Stimulated activated CD4-positive, alpha-beta T cell treated with anti-CD3 and anti-CD28 coated beads, Interleukin-15, amount 100 ng/mL, for 1 hour (primary cell): ENCODE data around the gene POU2F2.

ENCODE experiments used
- DNase-seq, 2 donors: peaks; one replicate each; pipeline ENCODE4 v3.0.0-alpha.2; 2020; ENCODE audit warnings: low read depth in 1 of 2, low spot score in 1 of 2

Gene POU2F2

GRCh38 chr19:42125536-42125935, 6.7 kb downstream of the POU2F2 start:
- DNase-seq = no peak

- no peak for DNase-seq
These were observed 7.8 kb downstream of the POU2F2 start for GRCh38 chr19:42124386-42124901.

GRCh38 chr19:42123765-42124164, 8.5 kb downstream of the POU2F2 start:
- no peak for DNase-seq

DNA sequence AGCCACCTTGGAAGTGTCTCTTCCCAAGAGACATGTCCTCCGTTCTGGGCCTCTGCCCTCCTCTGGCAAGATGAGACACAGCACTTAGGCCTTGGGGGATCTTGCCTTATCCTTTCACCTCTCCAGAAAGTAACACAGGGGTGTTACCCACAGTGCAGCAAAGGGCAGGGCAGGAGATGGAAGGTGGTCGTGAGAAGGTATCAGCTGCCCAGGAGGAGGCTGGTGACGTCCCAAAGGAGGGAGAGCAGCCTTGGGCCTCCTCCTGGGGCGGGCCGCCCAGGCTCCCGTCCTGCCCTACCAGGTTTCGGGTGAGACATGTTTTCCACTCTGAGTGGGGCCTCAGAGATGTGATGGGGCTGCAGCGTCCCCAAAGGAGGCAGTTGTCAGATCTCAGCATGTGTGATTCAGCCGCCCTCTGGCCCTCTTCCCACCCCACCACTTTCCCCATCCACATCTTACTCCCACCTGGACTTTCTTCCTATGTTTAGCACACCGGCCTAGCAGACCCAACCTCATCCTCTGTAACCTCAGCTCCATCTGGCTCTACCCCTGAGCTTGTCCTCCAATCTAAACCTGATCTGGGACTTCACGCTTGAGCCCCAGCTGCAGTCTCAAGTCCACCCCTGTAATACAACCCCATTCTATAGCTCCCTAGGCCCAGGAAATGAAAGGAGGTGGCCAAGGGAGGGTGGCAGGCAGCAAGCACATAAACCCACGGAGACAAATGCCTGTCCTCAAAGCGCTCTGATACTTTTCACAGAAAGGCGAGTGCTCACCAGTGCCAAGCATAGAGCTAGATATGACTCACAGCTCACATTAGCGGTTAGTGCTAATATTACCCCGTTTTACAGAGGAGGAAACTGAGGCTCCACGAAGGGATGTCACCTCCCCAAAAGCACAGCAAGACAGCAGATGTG, 9.3 kb downstream of the POU2F2 start:
- DNase-seq = peak; percentile 15 to 50

GRCh38 chr19:42121656-42122069, 10.6 kb downstream of the POU2F2 start:
- peak; percentile 58 to 76 for DNase-seq

DNA sequence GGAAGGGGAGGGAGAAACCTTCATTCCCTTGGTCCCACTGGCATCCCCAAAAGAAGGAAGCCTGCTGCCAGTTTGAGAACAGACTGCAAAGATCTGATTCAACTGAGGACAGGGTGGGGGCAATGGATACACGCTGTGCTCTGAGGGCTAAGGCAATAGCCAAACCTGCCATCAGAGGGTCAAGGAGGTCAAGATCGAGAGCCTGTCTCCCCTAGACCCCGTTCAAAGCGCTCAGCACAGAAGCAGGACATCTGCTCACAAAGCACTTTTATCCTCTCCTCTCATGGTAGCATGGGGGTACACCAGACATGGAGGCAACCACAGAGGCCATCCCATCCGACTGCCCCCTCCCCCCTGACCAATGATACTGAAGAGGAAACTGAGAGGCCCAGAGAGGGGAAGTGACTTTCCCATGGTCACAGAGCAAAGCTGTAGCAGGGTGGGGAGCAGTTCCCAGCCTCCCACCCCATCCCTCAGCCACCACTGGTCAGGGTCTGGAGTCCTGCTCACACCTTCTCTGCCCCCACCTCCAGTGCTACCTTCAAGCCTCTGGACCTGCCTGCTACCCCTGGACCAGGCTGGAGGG, 11.1 kb downstream of the POU2F2 start:
- DNase-seq = no peak

DNA sequence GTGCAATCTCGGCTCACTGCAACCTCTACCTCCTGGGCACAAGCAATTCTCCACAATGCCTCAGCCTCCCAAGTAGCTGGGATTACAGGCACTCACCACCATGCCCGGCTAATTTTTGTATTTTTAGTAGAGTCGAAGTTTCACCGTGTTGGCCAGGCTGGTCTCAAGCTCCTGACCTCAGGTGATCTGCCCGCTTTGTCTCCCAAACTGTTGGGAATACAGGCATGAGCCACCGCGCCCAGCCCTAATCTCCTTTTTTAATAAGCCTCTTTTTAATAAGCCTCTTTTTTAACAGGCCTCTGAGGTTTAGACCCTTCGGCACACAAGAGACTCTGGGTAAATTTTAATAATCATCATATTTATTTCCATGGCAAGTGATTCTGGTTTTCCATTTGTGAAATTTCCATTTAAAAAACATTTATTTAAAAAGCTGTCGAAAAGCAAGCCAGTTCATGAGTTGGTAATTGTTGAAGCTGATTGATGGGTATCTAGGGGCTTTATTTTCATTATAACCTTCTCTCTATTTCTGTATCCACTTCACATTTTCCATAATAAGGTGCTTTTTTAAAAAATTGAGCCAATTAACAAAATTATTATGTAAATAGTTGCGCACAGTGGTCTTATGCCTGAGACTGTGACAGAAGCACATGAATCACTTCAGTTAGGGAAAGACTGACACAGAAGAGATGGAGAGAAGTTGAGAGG, 11.8 kb downstream of the POU2F2 start:
- DNase-seq = no peak

DNA sequence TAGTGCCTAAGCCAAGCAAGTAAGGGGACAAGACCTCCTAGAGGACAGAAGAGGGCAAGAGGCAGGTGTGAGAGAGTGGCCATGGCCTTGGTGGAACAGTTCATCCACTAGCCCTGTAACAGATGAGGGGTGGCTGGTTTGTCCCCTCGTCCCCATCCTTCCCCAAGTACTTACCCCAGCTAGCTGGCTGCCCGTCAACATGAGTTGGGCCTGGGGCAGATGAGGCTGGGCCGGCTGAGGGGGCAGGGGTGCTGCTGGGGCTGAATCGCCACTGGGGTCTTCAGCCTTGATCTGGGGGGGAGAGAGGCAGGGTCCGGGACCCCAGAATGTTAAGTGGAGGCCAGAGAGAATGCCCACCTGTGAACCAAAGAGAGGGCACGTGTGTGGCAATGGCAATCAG, 15.2 kb downstream of the POU2F2 start:
- DNase-seq = no peak

DNA sequence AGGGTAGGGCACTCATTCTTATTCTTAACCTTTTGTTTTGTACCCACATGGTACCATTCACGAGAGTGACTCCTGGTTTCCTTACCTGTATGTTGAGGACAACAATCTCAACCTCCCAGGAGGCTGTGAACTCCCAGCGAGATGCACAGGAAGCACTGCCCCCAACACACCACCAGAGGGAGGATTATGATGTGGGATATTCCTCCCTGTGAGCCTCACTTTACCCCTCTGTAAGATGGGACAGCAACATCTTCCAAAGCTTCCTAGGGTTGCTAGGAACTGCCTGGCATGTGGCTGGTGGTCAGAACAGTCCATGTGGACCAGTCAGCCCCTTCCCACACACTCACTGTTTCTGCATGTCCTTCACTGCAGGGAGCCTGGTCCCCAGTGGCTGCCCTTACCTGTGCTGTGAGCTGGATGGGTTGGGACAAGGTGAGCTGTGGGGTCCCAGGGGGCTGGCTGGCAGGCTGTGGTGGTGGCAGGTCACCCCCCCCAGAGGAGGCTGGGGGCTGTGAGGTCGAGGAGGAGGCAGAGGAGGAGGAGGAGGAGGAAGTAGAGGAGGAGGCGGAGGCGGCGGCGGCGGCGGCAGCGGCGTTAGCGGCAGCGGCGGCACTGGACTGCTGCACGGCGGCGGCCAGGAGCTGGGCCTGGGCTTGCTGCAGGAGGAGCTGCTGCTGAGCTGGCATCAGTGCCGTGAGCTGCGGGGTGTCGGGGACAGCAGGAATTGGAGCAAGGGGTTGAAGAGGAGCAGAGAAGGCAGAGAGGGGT, 15.8 kb downstream of the POU2F2 start:
- DNase-seq = no peak

GRCh38 chr19:42115705-42116104, 16.5 kb downstream of the POU2F2 start:
- DNase-seq = no peak

GRCh38 chr19:42115219-42115618, 17.0 kb downstream of the POU2F2 start:
- no peak for DNase-seq

DNA sequence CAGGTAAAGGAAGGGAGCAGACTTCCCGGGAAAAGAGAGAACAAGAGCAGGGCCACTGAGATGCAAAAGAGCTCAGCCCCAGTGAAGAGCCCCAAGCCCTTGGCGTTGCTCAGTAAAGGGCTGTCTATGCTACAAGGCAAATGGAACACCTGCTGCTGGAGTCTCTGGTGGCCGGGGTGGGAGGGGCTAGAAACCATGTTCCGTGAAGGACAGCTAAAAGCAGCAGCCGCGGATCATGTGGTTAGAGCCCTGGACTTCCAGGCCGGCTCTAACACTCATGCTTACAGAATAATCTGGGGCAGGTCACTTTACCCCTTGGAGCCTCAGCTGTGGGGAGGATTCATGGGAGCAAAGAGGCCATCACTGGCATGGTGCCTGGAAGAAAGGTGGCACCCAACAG, 17.8 kb downstream of the POU2F2 start:
- DNase-seq = no peak

GRCh38 chr19:42113641-42114348, 18.5 kb downstream of the POU2F2 start:
- no peak for DNase-seq

DNA sequence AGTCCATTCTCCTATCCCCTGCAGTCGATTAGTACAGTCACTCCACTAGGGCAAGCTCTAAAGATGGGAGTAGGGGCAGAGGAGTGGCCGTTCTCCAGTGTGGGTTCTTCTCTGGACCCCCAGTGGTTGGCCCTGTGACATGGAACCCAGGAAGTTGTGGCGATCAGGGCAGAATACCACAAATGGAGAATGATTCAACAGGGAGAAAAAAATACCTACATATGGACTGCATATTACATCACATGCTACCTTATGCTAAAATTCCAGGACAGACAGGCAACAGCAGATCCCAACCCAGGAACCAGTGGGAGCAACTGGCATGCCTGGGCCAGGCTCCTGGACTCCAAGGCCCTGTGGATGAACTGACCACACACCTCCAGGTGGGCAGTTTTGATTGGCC, 20.4 kb downstream of the POU2F2 start:
- no peak for DNase-seq

DNA sequence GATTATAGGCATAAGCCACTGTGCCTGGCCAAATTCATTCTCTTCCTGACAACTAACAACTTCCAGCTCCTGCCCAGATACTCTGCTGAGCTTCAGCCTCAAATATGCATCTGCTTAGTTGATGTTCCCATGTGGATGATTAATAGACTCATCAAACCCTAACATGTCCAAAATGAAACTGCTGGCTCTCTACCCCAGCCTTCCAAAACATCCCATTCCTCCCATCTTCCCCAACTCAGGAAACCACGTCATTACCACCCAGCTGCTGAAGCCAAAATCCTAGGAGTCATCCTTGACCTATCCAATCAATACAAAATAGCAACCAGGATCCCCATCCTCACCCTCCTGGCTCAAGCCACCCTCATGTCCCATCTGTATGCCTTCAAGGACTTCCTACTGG, 20.9 kb downstream of the POU2F2 start:
- DNase-seq = no peak

GRCh38 chr19:42110658-42111057, 21.6 kb downstream of the POU2F2 start:
- DNase-seq = no peak

DNA sequence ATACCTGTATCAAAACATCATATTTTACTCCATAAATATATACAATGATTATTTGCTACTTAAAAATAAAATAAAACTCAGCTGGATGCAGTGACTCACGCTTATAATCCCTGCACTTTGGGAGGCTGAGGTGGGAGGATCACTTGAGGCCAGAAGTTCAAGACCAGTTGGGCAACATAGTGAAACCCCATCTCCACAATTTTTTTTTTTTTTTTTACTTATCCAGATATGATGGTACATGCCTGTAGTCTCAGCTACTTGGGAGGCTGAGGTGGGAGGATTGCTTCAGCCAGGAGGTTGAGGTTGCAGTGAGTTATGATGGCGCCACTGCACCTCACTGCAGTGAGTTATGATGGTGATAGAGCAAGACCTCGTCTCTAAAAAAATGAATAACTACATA, 22.4 kb downstream of the POU2F2 start:
- DNase-seq = no peak

- DNase-seq = peak; percentile 76
These were observed 23.5 kb downstream of the POU2F2 start for GRCh38 chr19:42108527-42109389.

DNA sequence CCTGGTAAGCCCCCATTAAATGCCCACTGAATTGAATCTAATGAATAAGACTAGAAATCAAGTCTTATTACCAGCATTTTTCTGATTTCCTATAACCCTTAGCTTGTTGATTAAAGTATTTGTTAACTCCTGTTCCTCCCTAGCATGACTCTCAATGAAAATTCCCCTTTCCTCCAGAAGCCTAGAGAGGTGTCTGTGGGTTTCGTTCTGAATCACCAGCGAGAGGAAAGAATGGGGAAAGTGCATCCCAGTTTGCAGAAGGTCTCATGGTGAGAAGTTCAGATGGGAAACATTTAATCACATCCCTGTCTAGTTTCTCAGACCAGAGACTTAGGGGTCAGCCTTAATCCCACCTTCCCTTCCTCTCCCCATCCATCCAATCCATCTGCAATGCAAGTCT, 26.9 kb downstream of the POU2F2 start:
- DNase-seq = no peak
